SK-N-SH (cell line): ENCODE results near the gene TMEM97.

ENCODE experiments used
- CTCF ChIP-seq: fragments of 200-600 bp; sonication (generic); IDR thresholded peaks from 2 replicates; pipeline ENCODE4 v1.6.1; 2017; ENCODE audit warnings: antibody characterized with exemption, mild to moderate bottlenecking, moderate library complexity
- EP300 ChIP-seq, 2 experiments: IDR thresholded peaks; 2 replicates each; pipeline versions ENCODE4 v1.4.0 to v1.6.1; 2012; ENCODE audit warnings: borderline replicate concordance in 1 of 2, low read depth in 1 of 2, low read length in 1 of 2
- EZH2phosphoT487 ChIP-seq: fragments of 200-600 bp; sonication (generic); IDR thresholded peaks from 2 replicates; pipeline ENCODE4 v1.6.1; 2017; ENCODE audit warnings: low read depth, mixed run types, mild to moderate bottlenecking, antibody characterized with exemption, moderate library complexity, borderline replicate concordance
- GABPA ChIP-seq: IDR thresholded peaks from 2 replicates; pipeline ENCODE4 v1.4.0; 2012; ENCODE audit warnings: low read depth, mild to moderate bottlenecking
- JUND ChIP-seq: IDR thresholded peaks from 2 replicates; pipeline ENCODE4 v1.4.0; 2012
- MXI1 ChIP-seq: IDR thresholded peaks from 2 replicates; pipeline ENCODE4 v1.6.1; 2012; ENCODE audit warnings: mild to moderate bottlenecking, low read depth, low read length, improper control_type of control experiment
- NFIC ChIP-seq: IDR thresholded peaks from 2 replicates; pipeline ENCODE4 v1.4.0; 2012; ENCODE audit warnings: borderline replicate concordance
- POLR2AphosphoS5 ChIP-seq: IDR thresholded peaks from 2 replicates; pipeline ENCODE4 v1.6.1; 2012; ENCODE audit warnings: low read depth, low read length
- REST ChIP-seq: IDR thresholded peaks from 2 replicates; pipeline ENCODE4 v1.6.1; 2012; ENCODE audit warnings: mild to moderate bottlenecking, low read depth, low read length, moderate library complexity
- SMC3 ChIP-seq: IDR thresholded peaks from 2 replicates; pipeline ENCODE4 v1.6.1; 2012; ENCODE audit warnings: low read depth, low read length, improper control_type of control experiment
- TAF1 ChIP-seq: IDR thresholded peaks from 2 replicates; pipeline ENCODE4 v1.6.1; 2012; ENCODE audit warnings: low read depth, mild to moderate bottlenecking, low read length, moderate library complexity, borderline replicate concordance
- TCF12 ChIP-seq: IDR thresholded peaks from 2 replicates; pipeline ENCODE4 v1.4.0; 2012
- TEAD4 ChIP-seq: IDR thresholded peaks from 2 replicates; pipeline ENCODE4 v1.4.0; 2012; ENCODE audit warnings: mild to moderate bottlenecking, borderline replicate concordance; ENCODE audit not compliant: insufficient read depth
- YY1 ChIP-seq: IDR thresholded peaks from 2 replicates; pipeline ENCODE4 v1.4.0; 2012; ENCODE audit warnings: low read depth, mild to moderate bottlenecking

GRCh38 chr17:28295677-28296578 is 23.1 kb upstream of the TMEM97 start:
- TF ChIP-seq NFIC: no peak
- TF ChIP-seq CTCF: no peak
- no peak for TF ChIP-seq TCF12
- TF ChIP-seq TEAD4: no peak
- TF ChIP-seq GABPA: no peak
- no peak for TF ChIP-seq SMC3
- no peak for TF ChIP-seq REST
- TF ChIP-seq TAF1: no peak
- TF ChIP-seq EP300 (IDR thresholded peaks at IDR 0.05; ENCODE audit: borderline replicate concordance in 1 of 2, low read depth in 1 of 2, low read length in 1 of 2): no peak
- no peak for TF ChIP-seq YY1
- TF ChIP-seq MXI1: no peak
- TF ChIP-seq JUND: no peak
- no peak for TF ChIP-seq POLR2AphosphoS5
- no peak for TF ChIP-seq EZH2phosphoT487
